HT-29 (cell line): ENCODE results near the gene CD53. TPM values are rescaled to one million over a fixed set of nuclear protein-coding genes. Genes with fewer than 3 reads are reported as not detected.

Source experiments
- DNase-seq: peaks from one replicate; pipeline ENCODE4 v3.0.0-alpha.2; 2015; ENCODE audit warnings: low spot score
- total RNA-seq: library from RNA; depleted of rRNA; stranded (reverse); fragments of >200 nt; shearing (Covaris generic); gene quantifications from 2 replicates; pipeline ENCODE4 v1.2.3, GENCODE V29; 2014

The CD53 gene
- total RNA-seq, 1 experiment from 2014 or later = not detected

DNA sequence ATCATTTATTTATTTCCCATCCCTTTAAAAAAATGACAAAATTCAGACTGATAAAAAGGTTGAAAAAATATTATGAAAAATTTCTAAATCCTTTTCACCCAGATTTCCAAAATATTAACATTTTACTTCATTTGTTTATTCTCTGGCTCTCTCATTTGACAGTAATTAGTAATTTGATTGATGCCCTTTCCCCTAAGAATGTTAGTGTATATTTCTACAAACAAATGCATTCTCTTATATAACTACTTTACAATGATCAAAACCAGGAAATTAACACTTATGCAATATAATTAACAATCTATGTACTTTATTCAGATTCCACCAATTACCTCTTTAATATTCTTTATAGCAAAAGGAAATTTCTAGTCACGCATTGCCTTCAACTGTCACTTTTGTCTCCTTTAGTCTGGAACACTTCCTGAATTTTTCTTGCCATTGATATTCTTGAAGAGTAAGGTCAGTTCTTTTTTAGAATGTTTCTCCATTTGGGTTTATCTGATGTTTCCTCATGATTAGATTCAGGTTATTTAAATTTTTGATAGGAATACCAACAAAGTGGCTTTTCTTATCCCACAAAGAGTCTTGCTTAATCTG, 3.9 kb downstream of the CD53 start:
- no peak for DNase-seq

GRCh38 chr1:110877364-110877763, 4.4 kb downstream of the CD53 start:
- DNase-seq = no peak

DNA sequence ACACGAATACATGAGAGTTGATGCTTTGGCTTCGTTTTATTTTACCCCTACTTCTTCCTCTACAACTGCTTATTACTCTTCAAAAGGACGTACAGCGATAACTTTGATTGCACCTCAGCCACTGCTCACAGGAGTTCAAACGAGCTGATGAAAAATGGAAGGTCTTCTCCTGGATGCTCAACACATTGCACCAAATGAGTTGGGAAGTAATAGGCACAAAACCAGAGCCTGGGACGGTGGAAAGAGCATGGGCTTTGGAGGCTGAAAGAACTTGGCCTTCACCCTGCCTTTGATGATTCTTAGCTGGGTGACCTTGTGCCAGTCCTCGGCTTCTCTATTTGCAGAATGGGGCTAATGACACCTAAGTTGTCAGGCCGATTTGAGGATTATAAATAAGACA, 4.8 kb downstream of the CD53 start:
- DNase-seq = no peak

DNA sequence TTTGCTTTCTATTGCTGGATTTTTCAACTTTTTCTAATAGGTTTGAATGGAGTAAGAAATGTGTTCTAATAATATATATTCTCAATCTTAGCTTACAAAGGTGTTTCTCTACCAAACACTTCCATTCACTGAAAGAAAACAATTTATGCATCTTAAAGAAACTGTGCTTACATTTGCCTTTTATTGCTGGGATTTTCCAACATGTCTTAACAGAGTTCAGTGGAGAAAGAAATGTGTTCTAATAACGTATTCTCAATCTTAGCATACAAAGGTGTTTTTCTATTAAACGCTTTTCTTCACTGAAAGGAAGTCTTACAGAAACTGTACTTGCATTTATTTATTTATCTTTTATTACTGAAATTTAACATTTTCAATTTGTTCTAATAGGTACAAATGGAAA, 5.6 kb downstream of the CD53 start:
- no peak for DNase-seq

GRCh38 chr1:110878993-110879392, 6.0 kb downstream of the CD53 start:
- no peak for DNase-seq

DNA sequence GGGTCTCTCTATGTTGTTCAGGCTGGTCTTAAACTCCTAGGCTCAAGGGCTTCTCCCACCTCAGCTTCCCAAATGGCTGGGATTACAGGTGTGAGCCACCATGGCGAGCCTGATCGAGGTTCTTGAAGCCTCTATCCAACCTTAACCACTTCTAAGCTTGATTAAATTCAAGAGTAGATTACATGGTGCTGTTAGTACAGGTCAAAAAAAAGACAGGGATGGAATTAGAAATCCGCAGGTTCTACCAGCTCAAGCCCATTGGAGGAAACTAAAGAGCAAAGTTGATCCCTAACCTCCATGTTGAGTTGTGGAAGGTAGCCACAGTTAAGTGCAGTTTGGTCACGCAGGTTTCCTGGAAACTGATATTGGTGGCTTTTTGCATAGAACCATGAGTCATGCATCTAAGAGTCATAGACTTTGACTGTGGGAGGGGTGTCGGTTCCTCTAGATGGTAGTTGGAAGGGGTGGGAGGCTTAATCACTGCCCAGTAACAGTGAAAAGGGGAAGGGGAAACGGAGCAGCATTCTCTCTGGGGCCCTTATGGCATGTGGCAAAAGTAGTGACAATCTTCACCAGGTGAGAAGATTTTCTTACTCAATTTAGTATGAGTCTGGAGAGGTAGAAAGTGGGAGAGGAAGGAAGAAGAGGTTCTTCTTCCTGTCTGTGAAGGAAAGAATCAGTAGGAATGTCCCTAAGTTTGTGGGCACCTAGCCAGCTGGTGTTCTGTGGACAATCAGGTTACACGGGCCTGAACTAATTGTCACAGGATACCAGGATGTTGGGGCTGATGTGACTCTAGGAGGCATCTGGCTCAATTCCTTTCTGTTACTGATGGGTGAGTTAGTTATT, 7.0 kb downstream of the CD53 start:
- DNase-seq = no peak

DNA sequence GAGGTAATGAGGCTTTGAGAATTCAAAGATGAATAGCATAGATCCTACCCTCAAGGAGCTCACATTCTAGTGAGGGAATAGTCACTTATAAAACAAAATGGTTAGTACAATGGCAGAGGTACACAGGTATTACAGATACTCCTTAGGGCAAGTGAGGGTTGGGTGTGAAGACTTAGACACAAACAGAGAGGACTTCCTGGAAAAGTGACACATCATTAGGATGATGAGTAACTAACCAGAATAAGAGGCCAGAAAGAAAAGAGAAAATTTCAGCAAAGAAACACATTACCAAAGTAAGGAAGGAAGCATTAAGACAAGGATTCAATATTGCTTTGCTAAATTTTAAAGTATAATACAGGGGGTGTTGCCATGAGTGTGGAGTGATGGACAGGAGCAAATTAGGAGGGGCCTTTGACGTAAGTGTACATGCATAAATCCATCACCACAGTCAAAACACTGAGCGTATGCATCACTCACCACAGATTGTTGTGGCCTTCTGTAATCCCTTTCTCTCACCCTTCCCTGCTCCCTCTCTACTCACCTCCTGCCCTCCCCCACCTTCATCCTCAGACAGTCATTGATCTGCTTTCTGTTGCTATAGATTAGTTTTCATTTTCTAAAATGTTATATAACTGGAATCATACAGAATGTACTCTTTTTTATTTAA, 7.9 kb downstream of the CD53 start:
- DNase-seq = no peak

DNA sequence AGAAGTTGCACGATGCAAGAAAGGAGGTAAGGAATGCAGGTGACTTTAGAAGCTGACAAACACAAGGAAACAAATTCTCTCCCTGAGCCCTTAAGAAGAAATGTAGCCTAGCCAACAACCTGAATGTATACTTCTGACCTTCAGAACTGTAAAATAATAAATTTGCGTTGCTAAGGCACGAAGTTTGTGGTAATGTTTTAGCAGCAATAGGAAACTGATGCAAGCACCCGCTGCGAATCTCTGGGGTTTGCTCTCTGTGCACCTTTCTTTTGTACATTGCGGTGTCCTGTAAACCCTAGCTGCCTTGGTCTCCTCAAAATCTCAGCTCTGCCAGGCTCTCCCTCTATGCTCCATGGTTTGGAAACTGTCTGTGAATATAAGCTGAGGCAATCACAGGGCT, 15.1 kb downstream of the CD53 start:
- no peak for DNase-seq

DNA sequence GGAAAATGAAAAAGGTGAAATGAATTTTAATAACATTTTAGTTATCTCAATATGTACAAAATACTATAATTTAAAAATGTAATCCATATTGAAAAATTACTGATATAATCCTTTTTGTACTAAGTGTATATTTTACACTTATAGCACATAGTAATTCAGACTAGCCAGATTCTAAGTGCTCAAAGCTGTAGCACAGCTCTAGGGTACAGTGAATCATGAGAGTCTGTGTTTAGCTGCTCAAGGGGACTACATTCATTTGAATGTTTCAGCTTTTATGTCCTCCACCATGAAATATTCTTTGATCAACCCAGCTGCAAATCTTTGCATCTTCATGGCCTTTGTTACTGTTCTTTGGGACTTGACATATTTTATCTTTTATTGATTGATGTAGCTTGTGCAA, 15.7 kb downstream of the CD53 start:
- DNase-seq = no peak

DNA sequence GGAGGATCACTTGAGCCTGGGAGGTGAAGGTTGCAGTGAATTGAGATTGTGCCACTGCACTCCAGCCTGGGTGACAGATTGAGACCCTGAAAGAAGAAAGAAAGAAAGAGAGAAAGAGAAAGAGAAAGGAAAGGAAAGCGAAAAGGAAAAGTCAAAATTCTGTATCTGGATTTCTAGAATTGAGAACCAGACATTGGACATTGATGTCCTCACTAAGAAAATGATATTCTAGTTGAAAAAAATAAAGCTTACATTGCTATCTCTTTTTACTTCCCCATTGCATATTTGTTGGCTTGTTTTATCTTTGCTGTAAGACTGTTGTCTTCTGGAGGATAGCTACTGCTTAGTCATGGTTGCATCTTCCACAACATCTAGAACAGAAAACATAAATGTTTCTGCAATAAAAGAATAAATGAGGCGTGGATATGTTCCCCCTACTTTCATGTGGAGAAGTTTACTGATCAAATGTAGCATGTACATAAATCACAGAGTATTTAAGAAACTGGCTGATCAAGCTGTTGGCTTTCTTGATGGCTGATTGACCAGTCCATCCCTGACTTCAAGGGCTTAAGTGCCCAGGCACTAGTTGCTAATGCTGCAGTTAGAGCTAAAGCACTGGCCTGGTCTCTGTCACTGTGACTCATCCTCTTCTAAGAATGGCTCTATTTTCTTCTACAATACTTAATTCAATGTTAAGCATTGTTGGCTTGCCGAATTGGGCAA, 17.7 kb downstream of the CD53 start:
- no peak for DNase-seq

- no peak for DNase-seq
Measured at GRCh38 chr1:110893908-110894490, 21.1 kb downstream of the CD53 start.

- DNase-seq = no peak
Measured at GRCh38 chr1:110896090-110896489, 23.1 kb downstream of the CD53 start.

- DNase-seq = no peak
Measured at GRCh38 chr1:110897681-110898080, 24.7 kb downstream of the CD53 start.

- no peak for DNase-seq
Measured at GRCh38 chr1:110898734-110899457, 25.9 kb downstream of the CD53 start.

GRCh38 chr1:110899458-110899843, 26.5 kb downstream of the CD53 start:
- DNase-seq = no peak

GRCh38 chr1:110902820-110903463, 30.0 kb downstream of the CD53 start:
- DNase-seq = no peak

GRCh38 chr1:110903853-110904500, 31.0 kb downstream of the CD53 start:
- no peak for DNase-seq

DNA sequence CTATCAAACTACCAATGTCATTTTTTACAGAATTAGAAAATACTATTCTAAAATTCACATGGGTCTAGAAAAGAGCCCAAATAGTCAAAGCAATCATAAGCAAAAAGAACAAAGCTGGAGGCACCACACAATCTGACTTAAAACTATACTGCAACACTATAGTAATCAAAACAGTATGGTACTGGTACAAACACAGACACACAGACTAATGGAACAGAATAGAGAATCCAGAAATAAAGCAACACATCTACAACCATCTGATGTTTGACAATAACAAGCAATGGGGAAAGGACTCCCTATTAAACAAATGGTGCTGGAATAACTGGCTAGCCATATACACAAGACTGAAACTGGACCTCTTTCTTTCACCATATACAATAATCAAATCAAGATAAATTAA, 39.8 kb downstream of the CD53 start:
- DNase-seq = no peak

DNA sequence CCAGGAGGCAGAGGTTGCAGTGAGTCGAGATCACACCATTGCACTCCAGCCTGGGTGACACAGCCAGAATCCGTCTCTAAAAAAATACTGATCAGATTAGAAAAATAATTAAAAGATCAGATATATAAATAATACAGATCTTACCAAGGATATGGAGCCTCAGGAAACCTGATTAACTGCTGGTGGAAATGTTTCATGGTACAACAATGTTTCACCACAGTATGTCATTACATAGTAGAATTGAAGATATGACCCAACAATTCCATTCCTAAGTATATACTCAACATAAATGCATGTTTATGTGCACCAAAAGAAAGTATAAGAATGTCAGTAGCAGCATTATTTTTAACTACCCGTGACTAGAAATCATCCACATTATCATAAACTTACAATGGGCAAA, 41.7 kb downstream of the CD53 start:
- DNase-seq = no peak

DNA sequence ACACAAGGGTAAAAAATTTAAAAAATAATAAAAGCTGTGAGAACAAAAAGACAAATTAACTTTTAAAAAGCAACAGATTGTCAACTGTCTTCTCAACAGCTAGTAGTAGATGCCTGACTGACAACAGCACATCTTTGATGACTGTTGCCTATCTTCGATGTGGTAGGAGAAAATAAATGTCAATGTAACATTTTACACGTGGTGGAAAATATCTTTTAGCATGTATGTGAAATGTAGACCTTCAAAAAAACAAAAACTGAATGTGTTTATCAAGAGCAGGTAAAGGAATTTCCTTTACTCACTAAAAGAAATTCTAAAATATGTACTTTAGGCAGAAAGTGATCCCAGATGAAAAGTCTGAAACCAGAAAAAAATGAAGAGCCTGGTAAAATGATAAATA, 42.9 kb downstream of the CD53 start:
- DNase-seq = no peak
